Endothelial cell of umbilical vein (primary cell): ENCODE measurements around the gene OPCML. TPM values are rescaled to one million over a fixed set of nuclear protein-coding genes. Genes with fewer than 3 reads are reported as not detected.

Experiments used
- BruUV-seq: library from RNA; stranded (reverse); fragments of 400-500 nt; replicated peaks from 2 replicates; lab custom pipeline; 2021; lab: Mats Ljungman, UMichigan
- CTCF ChIA-PET: fragments of 300-600, 350-600 bp; sonication (Branson Sonifier 250); formaldehyde crosslinking; loops from one replicate; lab custom pipeline; 2021; ENCODE audit warnings: antibody characterized with exemption, inconsistent platforms; lab: Charles Lee
- POLR2A ChIA-PET: fragments of 300-600, 350-600 bp; sonication (Branson Sonifier 250); formaldehyde crosslinking; loops from one replicate; lab custom pipeline; 2021; ENCODE audit warnings: antibody characterized with exemption, inconsistent platforms; lab: Charles Lee
- DNase-seq: peaks from one replicate; pipeline ENCODE4 v3.0.0-alpha.2; 2011; ENCODE audit warnings: low read depth, low spot score
- FAIRE-seq: peaks from 2 replicates; lab custom pipeline; 2011; peaks lifted over from hg19 to GRCh38; lab: Jason Lieb, UNC
- H2AFZ ChIP-seq: 2 replicates; pipeline ENCODE4 v1.6.0; 2012; ENCODE audit warnings: low read depth, low read length, control low read depth, inconsistent platforms
- H3K27ac ChIP-seq: 2 replicates; pipeline ENCODE4 v1.5.1; 2011; ENCODE audit warnings: low read depth, mild to moderate bottlenecking, control low read depth, low read length, moderate library complexity; ENCODE audit not compliant: insufficient read depth
- H3K27me3 ChIP-seq, 2 experiments: 2 replicates each; pipeline versions ENCODE4 v1.6.0 to v1.6.1; 2011; ENCODE audit warnings: low read length in 2 of 2, mixed read lengths in 1 of 2; ENCODE audit not compliant: control insufficient read depth in 2 of 2, insufficient read depth in 2 of 2
- H3K36me3 ChIP-seq, 2 experiments: 2 replicates in 1 of 2; 3 replicates in 1 of 2; pipeline ENCODE4 v1.5.1; 2011; ENCODE audit warnings: low read length in 2 of 2, mild to moderate bottlenecking in 1 of 2, moderate library complexity in 1 of 2; ENCODE audit not compliant: control insufficient read depth in 2 of 2, insufficient read depth in 2 of 2; ENCODE audit errors: extremely low read depth in 1 of 2
- H3K4me1 ChIP-seq: 3 replicates; pipeline ENCODE4 v1.5.1; 2011; ENCODE audit warnings: mild to moderate bottlenecking, low read length; ENCODE audit not compliant: control insufficient read depth, insufficient read depth; ENCODE audit errors: extremely low read depth
- H3K4me2 ChIP-seq: 2 replicates; pipeline ENCODE4 v1.6.1; 2011; ENCODE audit warnings: low read length, control low read depth, mixed read lengths; ENCODE audit not compliant: insufficient read depth
- H3K4me3 ChIP-seq, 3 experiments: fragments of 200-600 bp in 1 of 3; sonication (generic), shearing (Covaris generic) in 1 of 3; replicated peaks in 1 of 3; 2 replicates each; pipeline ENCODE4 v1.5.1; 2011 to 2016; ENCODE audit warnings: control low read depth in 3 of 3, low read length in 3 of 3, mild to moderate bottlenecking in 2 of 3, inconsistent platforms in 1 of 3, low read depth in 1 of 3, moderate library complexity in 1 of 3; ENCODE audit not compliant: insufficient read depth in 1 of 3
- H3K79me2 ChIP-seq: 2 replicates; pipeline ENCODE4 v1.6.0; 2012; ENCODE audit warnings: low read length, inconsistent platforms; ENCODE audit not compliant: control insufficient read depth, insufficient read depth
- H3K9ac ChIP-seq: replicated peaks from 2 replicates; pipeline ENCODE3; 2011; ENCODE audit warnings: low read length, control low read depth; ENCODE audit not compliant: insufficient read depth; ENCODE audit errors: extremely low read depth
- H3K9me1 ChIP-seq: replicated peaks from 3 replicates; pipeline ENCODE4 v1.6.0; 2011; ENCODE audit warnings: mild to moderate bottlenecking, low read length; ENCODE audit not compliant: control insufficient read depth, insufficient read depth; ENCODE audit errors: extremely low read depth
- H3K9me3 ChIP-seq: replicated peaks from 2 replicates; pipeline ENCODE4 v1.5.1; 2012; ENCODE audit warnings: low read length, inconsistent platforms; ENCODE audit not compliant: control insufficient read depth, insufficient read depth
- H4K20me1 ChIP-seq: replicated peaks from 2 replicates; pipeline ENCODE3; 2011; ENCODE audit warnings: mild to moderate bottlenecking, low read length; ENCODE audit not compliant: control insufficient read depth, insufficient read depth; ENCODE audit errors: extremely low read depth
- EZH2 ChIP-seq: IDR thresholded peaks from 2 replicates; pipeline ENCODE4 v1.6.1; 2012; ENCODE audit warnings: borderline replicate concordance, low read depth, mild to moderate bottlenecking, moderate library complexity, low read length, inconsistent platforms; ENCODE audit not compliant: severe bottlenecking
- GATA2 ChIP-seq: IDR thresholded peaks from 2 replicates; pipeline ENCODE4 v1.7.0; 2011; ENCODE audit warnings: low read depth, mild to moderate bottlenecking, moderate library complexity, mixed read lengths, low read length; ENCODE audit not compliant: insufficient read length, insufficient read depth
- POLR2A ChIP-seq: IDR thresholded peaks from 2 replicates; pipeline ENCODE4 v1.6.1; 2012; ENCODE audit warnings: low read depth, mild to moderate bottlenecking, control low read depth, low read length
- POLR2AphosphoS5 ChIP-seq: IDR thresholded peaks from 2 replicates; pipeline ENCODE4 v1.6.1; 2012; ENCODE audit warnings: low read depth, mild to moderate bottlenecking, control low read depth, low read length, moderate library complexity; ENCODE audit not compliant: insufficient read depth
- dilution Hi-C: fragments of 300-500 bp; cut with MboI; formaldehyde crosslinking; loops from one replicate; pipeline ENCODE4 v1.15.0; 2019; ENCODE audit warnings: low sequenced_read_pairs; ENCODE audit not compliant: extremely low pct_ligation_motif_present
- intact Hi-C: fragments of 100-400 bp; cut with micrococcal nuclease; formaldehyde crosslinking; loops from one replicate; pipeline ENCODE4 v1.10.0; 2022
- polyA plus RNA-seq, 4 experiments: library from polyadenylated mRNA; depleted of rRNA in 3 of 4; stranded (reverse) in 3 of 4; unstranded in 1 of 4; fragments of >200 nt; gene quantifications; 2 replicates each; pipeline versions ENCODE4 v1.2.1 to v1.2.3, GENCODE V29; 2011 to 2012; ENCODE audit warnings: missing spikeins in 1 of 4
- total RNA-seq: library from RNA; stranded (reverse); gene quantifications from 2 replicates; pipeline ENCODE4 v1.2.3, GENCODE V29; 2021
- TF ChIP-seq, protein P1 (sequence below): IDR thresholded peaks from 2 replicates; pipeline ENCODE4 v1.6.1; 2011; ENCODE audit not compliant: insufficient read depth, insufficient read length
- TF ChIP-seq, protein P2 (sequence below), 2 donors: IDR thresholded peaks; 1 replicate in 1 of 2; 2 replicates in 1 of 2; pipeline ENCODE4 v1.5.1; 2011; ENCODE audit warnings: low read length in 2 of 2, mild to moderate bottlenecking in 2 of 2, moderate library complexity in 2 of 2, control low read depth in 1 of 2, inconsistent platforms in 1 of 2, low read depth in 1 of 2; ENCODE audit not compliant: insufficient read depth in 1 of 2; ENCODE audit errors: extremely low read depth in 1 of 2

Gene OPCML
- total and polyA plus RNA-seq, 2 donors (not counting 3 experiments of a cell fraction or from before 2014, with no cell fraction given) = not detected

DNA sequence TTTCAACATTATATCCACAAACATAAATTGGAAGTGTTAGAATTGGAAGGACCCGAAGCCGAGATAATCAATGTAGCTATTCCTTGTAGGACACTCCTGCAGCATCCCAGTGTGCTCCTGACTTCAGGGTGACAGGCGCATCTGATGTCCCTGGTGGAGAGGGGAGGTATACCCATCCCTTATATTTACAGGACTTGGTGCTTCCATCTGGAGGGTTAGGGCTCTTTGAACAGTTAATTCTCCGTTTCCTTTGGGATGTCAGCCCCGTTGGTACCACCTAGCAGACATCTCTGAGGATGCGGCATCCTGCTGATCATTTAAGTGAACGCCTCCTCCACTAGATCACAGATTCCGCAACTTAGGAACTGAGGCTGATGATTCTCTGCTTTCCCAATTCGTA, 451.3 kb downstream of the OPCML start:
- ChIA-PET CTCF (interaction anchor here (1.3 to 1.5 kb wide), 2 partner anchors 754 kb away, joined by 6 to 7 read pairs; no protein-coding TSS in a partner anchor), POLR2A (no interaction called here)
- no TSS peak for BruUV-seq
- H3K4me3 ChIP-seq = no peak overlapping the region
- no peaks in the 10 kb centered on the region for H3K79me2 ChIP-seq
- dilution Hi-C loops = no loop called here
- no peaks in the 10 kb centered on the region for H3K4me1 ChIP-seq
- no peak overlapping the region for H2AFZ ChIP-seq
- no peaks in the 10 kb centered on the region for H4K20me1 ChIP-seq
- no peaks in the 10 kb centered on the region for H3K36me3 ChIP-seq
- no peaks in the 10 kb centered on the region for H3K9me3 ChIP-seq
- H3K4me2 ChIP-seq = no peak overlapping the region
- no peak overlapping the region for H3K27ac ChIP-seq
- H3K27me3 ChIP-seq = no peaks in the 10 kb centered on the region
- H3K9ac ChIP-seq = no peak overlapping the region
- H3K9me1 ChIP-seq = no peaks in the 10 kb centered on the region
- no peak for FAIRE-seq
- TF ChIP-seq, protein P1, sequence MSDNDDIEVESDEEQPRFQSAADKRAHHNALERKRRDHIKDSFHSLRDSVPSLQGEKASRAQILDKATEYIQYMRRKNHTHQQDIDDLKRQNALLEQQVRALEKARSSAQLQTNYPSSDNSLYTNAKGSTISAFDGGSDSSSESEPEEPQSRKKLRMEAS = no peak
- TF ChIP-seq EZH2 (no peak), GATA2 (no peak), POLR2AphosphoS5 (no peak), POLR2A (no peak)
- DNase-seq = no peak
- intact Hi-C loops = no loop called here

DNA sequence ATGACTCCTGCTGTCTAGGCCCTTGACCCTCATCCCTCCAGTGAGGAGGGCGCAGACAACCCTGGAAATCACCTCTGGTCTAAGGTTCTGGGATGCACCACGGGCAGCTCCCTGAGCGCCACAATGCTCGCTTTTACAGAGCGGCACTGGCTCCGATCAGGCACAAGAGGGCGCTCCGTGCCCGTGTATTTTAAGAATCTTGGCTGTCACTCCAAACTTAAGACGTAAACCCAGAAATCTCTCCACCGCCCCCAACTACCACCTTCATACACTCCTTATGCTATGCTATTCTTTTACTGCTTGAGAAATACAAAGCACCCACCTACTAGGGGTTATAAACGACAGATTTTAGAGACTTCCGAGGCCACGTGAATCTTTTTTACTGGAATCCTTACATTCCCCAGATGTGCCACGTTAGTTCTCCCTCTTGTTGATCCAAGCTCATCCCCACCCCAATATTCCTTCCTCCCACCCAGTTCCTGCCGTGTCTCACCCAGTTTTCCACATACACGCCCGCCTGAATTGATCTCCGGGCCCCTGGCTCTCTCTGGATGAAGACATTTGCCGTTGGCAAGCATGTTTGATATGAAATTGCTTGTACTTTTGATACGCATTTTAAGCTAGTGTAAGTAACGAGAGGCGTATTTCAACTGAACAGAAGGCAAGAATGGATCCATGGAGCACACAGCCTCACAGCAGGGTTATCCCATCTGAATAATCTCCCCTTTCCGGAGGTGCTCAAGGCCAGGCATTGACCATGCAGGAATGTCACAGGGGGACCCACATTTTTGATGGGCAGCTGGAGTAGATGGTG, 453.5 kb downstream of the OPCML start:
- Histone ChIP-seq H3K4me3 (no peak overlapping the region), H2AFZ (no peak overlapping the region), H3K4me1 (no peaks in the 10 kb centered on the region), H3K27ac (no peak overlapping the region), H3K4me2 (no peak overlapping the region), H3K36me3 (no peaks in the 10 kb centered on the region), H3K79me2 (no peaks in the 10 kb centered on the region), H4K20me1 (no peaks in the 10 kb centered on the region), H3K27me3 (no peaks in the 10 kb centered on the region), H3K9me3 (no peaks in the 10 kb centered on the region), H3K9ac (no peak overlapping the region), H3K9me1 (no peaks in the 10 kb centered on the region)
- TF ChIP-seq, protein P2, sequence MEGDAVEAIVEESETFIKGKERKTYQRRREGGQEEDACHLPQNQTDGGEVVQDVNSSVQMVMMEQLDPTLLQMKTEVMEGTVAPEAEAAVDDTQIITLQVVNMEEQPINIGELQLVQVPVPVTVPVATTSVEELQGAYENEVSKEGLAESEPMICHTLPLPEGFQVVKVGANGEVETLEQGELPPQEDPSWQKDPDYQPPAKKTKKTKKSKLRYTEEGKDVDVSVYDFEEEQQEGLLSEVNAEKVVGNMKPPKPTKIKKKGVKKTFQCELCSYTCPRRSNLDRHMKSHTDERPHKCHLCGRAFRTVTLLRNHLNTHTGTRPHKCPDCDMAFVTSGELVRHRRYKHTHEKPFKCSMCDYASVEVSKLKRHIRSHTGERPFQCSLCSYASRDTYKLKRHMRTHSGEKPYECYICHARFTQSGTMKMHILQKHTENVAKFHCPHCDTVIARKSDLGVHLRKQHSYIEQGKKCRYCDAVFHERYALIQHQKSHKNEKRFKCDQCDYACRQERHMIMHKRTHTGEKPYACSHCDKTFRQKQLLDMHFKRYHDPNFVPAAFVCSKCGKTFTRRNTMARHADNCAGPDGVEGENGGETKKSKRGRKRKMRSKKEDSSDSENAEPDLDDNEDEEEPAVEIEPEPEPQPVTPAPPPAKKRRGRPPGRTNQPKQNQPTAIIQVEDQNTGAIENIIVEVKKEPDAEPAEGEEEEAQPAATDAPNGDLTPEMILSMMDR (IDR thresholded peaks at IDR 0.05; ENCODE audit: extremely low read depth in 1 of 2, insufficient read depth in 1 of 2, low read depth in 1 of 2, low read length in 2 of 2) = peak; percentile 76 to 82
- no peak for TF ChIP-seq GATA2
- no TSS peak for BruUV-seq
- DNase-seq (peak; percentile 27), FAIRE-seq (peak; percentile 62)
- intact Hi-C loops (loop anchor here (1.0 kb wide), 3 partner anchors 85 to 757 kb away; no protein-coding TSS in a partner anchor), dilution Hi-C loops (no loop called here)
- ChIA-PET POLR2A (no interaction called here), CTCF (interaction anchor here (0.6 to 3.2 kb wide), 13 partner anchors 8 to 1085 kb away, joined by 3 to 66 read pairs (median 4); no protein-coding TSS in a partner anchor)
